ENCODE data around the gene KMT5B. TPM values are rescaled to one million over a fixed set of nuclear protein-coding genes. Genes with fewer than 3 reads are reported as not detected.
A peak's percentile ranks its signal among the peaks of the same experiment; 100 is the strongest.

KMT5B gene
- polyA plus RNA-seq (2013, experiment 1 of 2) = 20.8 TPM
- 19.5 TPM for polyA plus RNA-seq (2013, experiment 2 of 2)

- peak within 1 kb of the TSS; percentile 100 for H4K91ac ChIP-seq (ENCODE audit: low read length)
- peak within 1 kb of the TSS; percentile 97 to 99 for H3K14ac ChIP-seq (ENCODE audit: low read length in 2 of 2)
- H3K18ac ChIP-seq (ENCODE audit: low read depth in 1 of 2, low read length in 2 of 2) = peak within 1 kb of the TSS; percentile 99 to 100
- H3K4me2 ChIP-seq (ENCODE audit: low read length, poor library complexity, severe bottlenecking) = peak within 1 kb of the TSS; percentile 97
- H3K4ac ChIP-seq (ENCODE audit: low read depth in 1 of 2, low read length in 2 of 2) = peak within 1 kb of the TSS; percentile 96 to 100
- H3K27ac ChIP-seq (ENCODE audit: low read length, poor library complexity, severe bottlenecking) = peak within 1 kb of the TSS; percentile 74
- peak within 1 kb of the TSS in 1 of 2 experiments; percentile 96 for H2BK12ac ChIP-seq (ENCODE audit: low read length in 2 of 2)
- H3K4me1 ChIP-seq (ENCODE audit: control insufficient read depth, insufficient read depth, low read depth, low read length) = peaks cover 22% of the 10 kb centered on the region
- peak within 1 kb of the TSS; percentile 100 for H2BK120ac ChIP-seq (ENCODE audit: low read depth, low read length)
- peak within 1 kb of the TSS; percentile 53 to 92 for H3K23ac ChIP-seq (ENCODE audit: low read length in 2 of 2)
- peak within 1 kb of the TSS; percentile 93 for H2AFZ ChIP-seq (ENCODE audit: low read depth, low read length)
- H4K8ac ChIP-seq (ENCODE audit: low read length) = peak within 1 kb of the TSS; percentile 98
- peaks cover 12 to 35% of the 10 kb centered on the region in 2 experiments for H3K27me3 ChIP-seq (ENCODE audit: control insufficient read depth in 1 of 2, insufficient read depth in 1 of 2, low read length in 2 of 2)
- peak within 1 kb of the TSS; percentile 97 for H2BK5ac ChIP-seq (ENCODE audit: low read depth, low read length, poor library complexity, severe bottlenecking)
- H3K9ac ChIP-seq (ENCODE audit: low read length) = peak within 1 kb of the TSS; percentile 91
- H3K79me1 ChIP-seq (replicated peaks; ENCODE audit: low read length, poor library complexity, severe bottlenecking) = peaks cover 5% of the 10 kb centered on the region
- peak within 1 kb of the TSS; percentile 96 for H2BK15ac ChIP-seq (ENCODE audit: low read depth, poor library complexity, severe bottlenecking)
- under 1% methylated on average over 49 of the region's 60 CpGs for WGBS
- H3K4me3 ChIP-seq (ENCODE audit: insufficient read depth in 1 of 2, low read depth in 1 of 2, low read length in 2 of 2) = peak within 1 kb of the TSS; percentile 83 to 98
- no peaks in the 10 kb centered on the region for H3K9me3 ChIP-seq (ENCODE audit: control insufficient read depth, low read length)
- peak; percentile 62 for DNase-seq
- H2AK5ac ChIP-seq (ENCODE audit: low read length, severe bottlenecking) = no peak within 1 kb of the TSS
- H3K36me3 ChIP-seq (ENCODE audit: control insufficient read depth in 1 of 2, insufficient read depth in 2 of 2, low read depth in 1 of 2, low read length in 2 of 2) = no peaks in the 10 kb centered on the region
Measured at GRCh38 chr11:68213135-68213515, at the start of gene KMT5B. TSS of gene KMT5B (minus strand) at chr11:68213296. CDS start at chr11:68190076, 23,220 bp downstream.

- WGBS = 96% methylated on average over 8 of the region's 8 CpGs
- Histone ChIP-seq H3K9ac (ENCODE audit: low read length) (no peak overlapping the region), H3K36me3 (ENCODE audit: control insufficient read depth in 1 of 2, insufficient read depth in 2 of 2, low read depth in 1 of 2, low read length in 2 of 2) (peaks cover 69 to 71% of the 10 kb centered on the region in 2 experiments)
Measured at GRCh38 chr11:68262544-68262827, 49.4 kb upstream of the KMT5B start.

GRCh38 chr11:68261749-68262543, 48.9 kb upstream of the KMT5B start:
- no peak overlapping the region for H3K9ac ChIP-seq (ENCODE audit: low read length)
- H3K79me1 ChIP-seq (replicated peaks; ENCODE audit: low read length, poor library complexity, severe bottlenecking) = peaks cover 21% of the 10 kb centered on the region
- no peak overlapping the region for H4K8ac ChIP-seq (ENCODE audit: low read length)
- no peak for DNase-seq
- no peaks in the 10 kb centered on the region for H3K9me3 ChIP-seq (ENCODE audit: control insufficient read depth, low read length)
- H2BK120ac ChIP-seq (ENCODE audit: low read depth, low read length) = no peak overlapping the region
- H3K27ac ChIP-seq (ENCODE audit: low read length, poor library complexity, severe bottlenecking) = no peak overlapping the region
- no peak overlapping the region for H3K18ac ChIP-seq (ENCODE audit: low read depth in 1 of 2, low read length in 2 of 2)
- no peak overlapping the region for H3K4me3 ChIP-seq (ENCODE audit: insufficient read depth in 1 of 2, low read depth in 1 of 2, low read length in 2 of 2)
- H3K27me3 ChIP-seq (ENCODE audit: control insufficient read depth in 1 of 2, insufficient read depth in 1 of 2, low read length in 2 of 2) = no peaks in the 10 kb centered on the region
- H2AFZ ChIP-seq (ENCODE audit: low read depth, low read length) = no peak overlapping the region
- H3K23ac ChIP-seq (ENCODE audit: low read length in 2 of 2) = no peak overlapping the region
- no peak overlapping the region for H4K91ac ChIP-seq (ENCODE audit: low read length)
- no peak overlapping the region for H2BK5ac ChIP-seq (ENCODE audit: low read depth, low read length, poor library complexity, severe bottlenecking)
- 95% methylated on average over 24 of the region's 24 CpGs for WGBS
- peaks cover 5% of the 10 kb centered on the region for H3K4me1 ChIP-seq (ENCODE audit: control insufficient read depth, insufficient read depth, low read depth, low read length)
- peaks cover 64 to 65% of the 10 kb centered on the region in 2 experiments for H3K36me3 ChIP-seq (ENCODE audit: control insufficient read depth in 1 of 2, insufficient read depth in 2 of 2, low read depth in 1 of 2, low read length in 2 of 2)
- no peak overlapping the region for H3K4me2 ChIP-seq (ENCODE audit: low read length, poor library complexity, severe bottlenecking)
- no peak overlapping the region for H2BK15ac ChIP-seq (ENCODE audit: low read depth, poor library complexity, severe bottlenecking)
- H3K4ac ChIP-seq (ENCODE audit: low read depth in 1 of 2, low read length in 2 of 2) = no peak overlapping the region
- H2AK5ac ChIP-seq (ENCODE audit: low read length, severe bottlenecking) = no peak overlapping the region
- no peak overlapping the region for H2BK12ac ChIP-seq (ENCODE audit: low read length in 2 of 2)
- H3K14ac ChIP-seq (ENCODE audit: low read length in 2 of 2) = no peak overlapping the region

More at GRCh38 chr11:68262544-68262827, 49.4 kb upstream of the KMT5B start:
- no peaks in the 10 kb centered on the region for H3K27me3 ChIP-seq (ENCODE audit: control insufficient read depth in 1 of 2, insufficient read depth in 1 of 2, low read length in 2 of 2)
- no peak overlapping the region for H3K14ac ChIP-seq (ENCODE audit: low read length in 2 of 2)
- no peaks in the 10 kb centered on the region for H3K9me3 ChIP-seq (ENCODE audit: control insufficient read depth, low read length)
- DNase-seq = no peak
- no peak overlapping the region for H2AFZ ChIP-seq (ENCODE audit: low read depth, low read length)
- no peak overlapping the region for H3K27ac ChIP-seq (ENCODE audit: low read length, poor library complexity, severe bottlenecking)
- H3K79me1 ChIP-seq (replicated peaks; ENCODE audit: low read length, poor library complexity, severe bottlenecking) = peaks cover 26% of the 10 kb centered on the region
- H4K91ac ChIP-seq (ENCODE audit: low read length) = no peak overlapping the region
- no peak overlapping the region for H3K23ac ChIP-seq (ENCODE audit: low read length in 2 of 2)
- H3K4me3 ChIP-seq (ENCODE audit: insufficient read depth in 1 of 2, low read depth in 1 of 2, low read length in 2 of 2) = no peak overlapping the region
- no peak overlapping the region for H2BK120ac ChIP-seq (ENCODE audit: low read depth, low read length)
- peaks cover 4% of the 10 kb centered on the region for H3K4me1 ChIP-seq (ENCODE audit: control insufficient read depth, insufficient read depth, low read depth, low read length)
- no peak overlapping the region for H3K4me2 ChIP-seq (ENCODE audit: low read length, poor library complexity, severe bottlenecking)
- no peak overlapping the region for H2BK15ac ChIP-seq (ENCODE audit: low read depth, poor library complexity, severe bottlenecking)
- H4K8ac ChIP-seq (ENCODE audit: low read length) = no peak overlapping the region
- no peak overlapping the region for H2AK5ac ChIP-seq (ENCODE audit: low read length, severe bottlenecking)
- H2BK5ac ChIP-seq (ENCODE audit: low read depth, low read length, poor library complexity, severe bottlenecking) = no peak overlapping the region
- H3K4ac ChIP-seq (ENCODE audit: low read depth in 1 of 2, low read length in 2 of 2) = no peak overlapping the region
- no peak overlapping the region for H2BK12ac ChIP-seq (ENCODE audit: low read length in 2 of 2)
- H3K18ac ChIP-seq (ENCODE audit: low read depth in 1 of 2, low read length in 2 of 2) = no peak overlapping the region

GRCh38 chr11:68261006-68261405, 47.9 kb upstream of the KMT5B start:
- H2BK120ac ChIP-seq (ENCODE audit: low read depth, low read length) = no peak overlapping the region

More at GRCh38 chr11:68261006-68261405, 47.9 kb upstream of the KMT5B start:
- no peak overlapping the region for H3K4me3 ChIP-seq (ENCODE audit: insufficient read depth in 1 of 2, low read depth in 1 of 2, low read length in 2 of 2)
- no peak overlapping the region for H3K4ac ChIP-seq (ENCODE audit: low read depth in 1 of 2, low read length in 2 of 2)
- H2BK12ac ChIP-seq (ENCODE audit: low read length in 2 of 2) = no peak overlapping the region
- no peak overlapping the region for H3K18ac ChIP-seq (ENCODE audit: low read depth in 1 of 2, low read length in 2 of 2)
- no peak overlapping the region for H3K23ac ChIP-seq (ENCODE audit: low read length in 2 of 2)
- H3K4me2 ChIP-seq (ENCODE audit: low read length, poor library complexity, severe bottlenecking) = no peak overlapping the region
- H2AFZ ChIP-seq (ENCODE audit: low read depth, low read length) = no peak overlapping the region
- 96% methylated on average over 13 of the region's 15 CpGs for WGBS
- H2AK5ac ChIP-seq (ENCODE audit: low read length, severe bottlenecking) = no peak overlapping the region
- H3K36me3 ChIP-seq (ENCODE audit: control insufficient read depth in 1 of 2, insufficient read depth in 2 of 2, low read depth in 1 of 2, low read length in 2 of 2) = peaks cover 54 to 58% of the 10 kb centered on the region in 2 experiments
- no peak overlapping the region for H2BK5ac ChIP-seq (ENCODE audit: low read depth, low read length, poor library complexity, severe bottlenecking)
- no peaks in the 10 kb centered on the region for H3K9me3 ChIP-seq (ENCODE audit: control insufficient read depth, low read length)
- H3K79me1 ChIP-seq (replicated peaks; ENCODE audit: low read length, poor library complexity, severe bottlenecking) = peaks cover 15% of the 10 kb centered on the region
- H4K8ac ChIP-seq (ENCODE audit: low read length) = no peak overlapping the region
- H2BK15ac ChIP-seq (ENCODE audit: low read depth, poor library complexity, severe bottlenecking) = no peak overlapping the region
- H3K9ac ChIP-seq (ENCODE audit: low read length) = no peak overlapping the region
- no peak overlapping the region for H4K91ac ChIP-seq (ENCODE audit: low read length)
- H3K27ac ChIP-seq (ENCODE audit: low read length, poor library complexity, severe bottlenecking) = no peak overlapping the region
- H3K4me1 ChIP-seq (ENCODE audit: control insufficient read depth, insufficient read depth, low read depth, low read length) = peaks cover 14% of the 10 kb centered on the region
- H3K27me3 ChIP-seq (ENCODE audit: control insufficient read depth in 1 of 2, insufficient read depth in 1 of 2, low read length in 2 of 2) = no peaks in the 10 kb centered on the region
- no peak for DNase-seq
- no peak overlapping the region for H3K14ac ChIP-seq (ENCODE audit: low read length in 2 of 2)
